Lung (tissue), 12 donors: ENCODE measurements around the gene AIF1. TPM values are rescaled to one million over a fixed set of nuclear protein-coding genes. Genes with fewer than 3 reads are reported as not detected.

Experiments used
- ATAC-seq: fragments of 200-7000 bp; cut with Tn5 transposase; one replicate; pipeline ENCODE4 v1.9.1; 2020; ENCODE audit warnings: moderate number of reproducible peaks; ENCODE audit not compliant: insufficient read depth, low FRiP score
- DNase-seq, 3 donors: peaks; one replicate each; pipeline ENCODE4 v3.0.0-alpha.2; 2013 to 2017
- H3K27ac ChIP-seq, 2 donors: one replicate each; pipeline ENCODE4 v1.5.1; 2013; ENCODE audit warnings: mild to moderate bottlenecking in 2 of 2, moderate library complexity in 2 of 2, control low read depth in 1 of 2, inconsistent platforms in 1 of 2, low read depth in 1 of 2, low read length in 1 of 2
- H3K27me3 ChIP-seq, 3 donors: one replicate each; pipeline ENCODE4 v1.5.1; 2013; ENCODE audit warnings: low read length in 2 of 3; ENCODE audit not compliant: control insufficient read depth in 3 of 3, insufficient read depth in 3 of 3
- H3K36me3 ChIP-seq, 4 donors: one replicate each; pipeline ENCODE4 v1.5.1; 2013; ENCODE audit warnings: low read length in 4 of 4, mild to moderate bottlenecking in 1 of 4, moderate library complexity in 1 of 4; ENCODE audit not compliant: control insufficient read depth in 4 of 4, insufficient read depth in 4 of 4
- H3K4me1 ChIP-seq, 5 donors: one replicate each; pipeline ENCODE4 v1.5.1; 2013; ENCODE audit warnings: low read length in 5 of 5, mild to moderate bottlenecking in 2 of 5, moderate library complexity in 1 of 5; ENCODE audit not compliant: control insufficient read depth in 5 of 5, insufficient read depth in 5 of 5
- H3K4me3 ChIP-seq: one replicate; pipeline ENCODE4 v1.5.1; 2013; ENCODE audit warnings: mild to moderate bottlenecking, control low read depth, moderate library complexity
- H3K9ac ChIP-seq, 2 donors: one replicate each; pipeline ENCODE4 v1.5.1; 2013; ENCODE audit warnings: low read length in 2 of 2, control low read depth in 1 of 2; ENCODE audit not compliant: insufficient read depth in 1 of 2
- H3K9me3 ChIP-seq, 4 donors: one replicate each; pipeline ENCODE4 v1.5.1; 2013; ENCODE audit warnings: low read length in 3 of 4, mild to moderate bottlenecking in 1 of 4, moderate library complexity in 1 of 4; ENCODE audit not compliant: control insufficient read depth in 4 of 4, insufficient read depth in 3 of 4
- CTCF ChIP-seq: IDR thresholded peaks from 2 replicates; pipeline ENCODE4 v1.5.1; 2012; ENCODE audit warnings: mild to moderate bottlenecking; ENCODE audit errors: control extremely low read depth, extremely low read depth
- WGBS, 2 donors: extraction: QIAGEN DNeasy Blood & Tissue Kit; methylation state at CpG; one replicate each; pipeline ENCODE4 v1.1.7; 2013; 5-methylcytosine and 5-hydroxymethylcytosine counted together
- polyA plus RNA-seq, 2 donors: library from polyadenylated mRNA; stranded (reverse); fragments of 200-250 nt; gene quantifications; one replicate each; pipeline ENCODE4 v1.2.1, GENCODE V29; 2013
- total RNA-seq, 2 donors: library from RNA; depleted of rRNA in 1 of 2; stranded (reverse); fragments of >200 nt in 1 of 2; gene quantifications; one replicate each; pipeline ENCODE4 v1.2.1, GENCODE V29; 2014 to 2021
- donor health status: control.
- donor health status: control.
- donor health status: Bipolar disorder and iron deficiency.
- donor health status: healthy.
- donor health status: DM: yes; HTN: yes; CAD: no.

AIF1 gene
- total and polyA plus RNA-seq, 4 donors: 38.7 to 345 (median 88.0) TPM

GRCh38 chr6:31585491-31585890 lies 29.5 kb upstream of the AIF1 start:
- ATAC-seq (no peak), DNase-seq (no peak)
- no peak for TF ChIP-seq CTCF
- H3K9me3 ChIP-seq: no peaks in the 10 kb centered on the region
- H3K9ac ChIP-seq: no peak overlapping the region
- H3K4me1 ChIP-seq: peaks cover 2 to 9% (median 6%) of the 10 kb centered on the region in 5 donors
- H3K4me3 ChIP-seq: no peak overlapping the region
- H3K36me3 ChIP-seq: no peaks in the 10 kb centered on the region
- peak overlapping the region in 1 of 2 donors; percentile 43 for H3K27ac ChIP-seq
- H3K27me3 ChIP-seq: peaks cover 0 to 2% (median 0%) of the 10 kb centered on the region in 3 donors
- WGBS, 2 donors: 47 to 58% methylated on average over 2 of the region's 2 CpGs

GRCh38 chr6:31586008-31586407 lies 29.0 kb upstream of the AIF1 start, which contains the start of gene LST1:
Gene LST1 (plus strand): TSS chr6:31586277. CDS start chr6:31587300, 1,023 bp downstream.
- Histone ChIP-seq H3K4me3 (no peak within 1 kb of the TSS), H3K4me1 (peaks cover 2 to 9% (median 6%) of the 10 kb centered on the region in 5 donors), H3K27me3 (peaks cover 0 to 2% (median 0%) of the 10 kb centered on the region in 3 donors), H3K9me3 (no peaks in the 10 kb centered on the region), H3K36me3 (no peaks in the 10 kb centered on the region), H3K9ac (no peak within 1 kb of the TSS), H3K27ac (peak within 1 kb of the TSS in 1 of 2 donors; percentile 75)
- WGBS, 2 donors: 16 to 33% methylated on average over 1 of the region's 1 CpG
- DNase-seq: no peak
- TF ChIP-seq CTCF: no peak
- no peak for ATAC-seq

GRCh38 chr6:31586599-31587281 lies 28.3 kb upstream of the AIF1 start:
- ATAC-seq (no peak), DNase-seq (no peak)
- Histone ChIP-seq H3K4me1 (peaks cover 2 to 5% (median 4%) of the 10 kb centered on the region in 5 donors), H3K36me3 (no peaks in the 10 kb centered on the region), H3K9ac (no peak overlapping the region), H3K27me3 (peaks cover 0 to 2% (median 0%) of the 10 kb centered on the region in 3 donors), H3K4me3 (no peak overlapping the region), H3K9me3 (no peaks in the 10 kb centered on the region), H3K27ac (peak overlapping the region in 1 of 2 donors; percentile 75)
- 24 to 44% methylated on average over 9 of the region's 9 CpGs for WGBS, 2 donors
- TF ChIP-seq CTCF: no peak
